Measurements from ENCODE around the gene SMG9.

GRCh38 chr19:43782689-43783231 lies 28.0 kb upstream of the SMG9 start:
- TF ChIP-seq CTCF (IDR thresholded peaks at IDR 0.05; ENCODE audit: low read length), result no peak
- TF ChIP-seq EZH2 (optimal IDR thresholded peaks at IDR 0.05; ENCODE audit: low read depth, low read length), result no peak
- TF ChIP-seq EZH2phosphoT487 (IDR thresholded peaks at IDR 0.05; ENCODE audit: low read length), result no peak

Measured in MM.1S (cell line).